Measurements from ENCODE around the gene CTBP2.
"Not testable (repeated sequence)": the region's sequence is repeated elsewhere in the genome, so short reads cannot be mapped to it uniquely, and the experiment has no call there.

Gene CTBP2

GRCh38 chr10:125199270-125199669 lies 38.9 kb upstream of the CTBP2 start:
- H3K9ac ChIP-seq (ENCODE audit: low read length) = no peak overlapping the region
- DNase-seq (ENCODE audit: low read depth) = no peak
- no peaks in the 10 kb centered on the region for H3K4me1 ChIP-seq (ENCODE audit: control insufficient read depth, insufficient read depth, low read length)
- H3K9me3 ChIP-seq (ENCODE audit: control insufficient read depth, low read length) = peaks cover 6% of the 10 kb centered on the region
- H3K4me3 ChIP-seq (ENCODE audit: low read length) = no peak overlapping the region
- H3K27me3 ChIP-seq (replicated peaks; ENCODE audit: control insufficient read depth, insufficient read depth, low read length) = peaks cover 18% of the 10 kb centered on the region
- no peaks in the 10 kb centered on the region for H3K36me3 ChIP-seq (ENCODE audit: control insufficient read depth, insufficient read depth, low read length, severe bottlenecking)

DNA sequence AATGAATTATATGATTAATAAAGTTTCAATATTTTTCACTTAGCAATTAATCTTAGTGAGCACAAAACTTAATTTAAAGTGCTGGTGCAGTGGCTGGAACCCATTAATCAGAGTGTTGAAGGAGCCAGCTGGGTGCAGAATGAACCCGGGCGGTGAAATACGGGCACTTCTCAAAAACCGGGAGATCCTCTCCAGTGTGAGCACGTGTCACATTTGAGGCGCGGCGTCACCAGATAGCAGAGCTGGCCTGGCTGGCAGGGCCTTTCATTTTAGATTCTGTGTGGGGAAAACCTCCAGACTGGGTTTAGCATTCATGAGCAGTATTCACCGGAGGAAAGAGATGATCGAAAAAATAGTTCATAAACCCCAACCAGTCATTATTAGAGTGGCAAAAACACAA lies 34.5 kb upstream of the CTBP2 start:
- DNase-seq (ENCODE audit: low read depth) = no peak
- Histone ChIP-seq H3K9ac (ENCODE audit: low read length) (no peak overlapping the region), H3K4me3 (ENCODE audit: low read length) (no peak overlapping the region), H3K36me3 (ENCODE audit: control insufficient read depth, insufficient read depth, low read length, severe bottlenecking) (no peaks in the 10 kb centered on the region), H3K27me3 (replicated peaks; ENCODE audit: control insufficient read depth, insufficient read depth, low read length) (peaks cover 17% of the 10 kb centered on the region), H3K4me1 (ENCODE audit: control insufficient read depth, insufficient read depth, low read length) (no peaks in the 10 kb centered on the region), H3K9me3 (ENCODE audit: control insufficient read depth, low read length) (peaks cover 1% of the 10 kb centered on the region)

- no peak overlapping the region for H3K9ac ChIP-seq (ENCODE audit: low read length)
- H3K4me1 ChIP-seq (ENCODE audit: control insufficient read depth, insufficient read depth, low read length) = no peaks in the 10 kb centered on the region
- no peak overlapping the region for H3K4me3 ChIP-seq (ENCODE audit: low read length)
- no peaks in the 10 kb centered on the region for H3K36me3 ChIP-seq (ENCODE audit: control insufficient read depth, insufficient read depth, low read length, severe bottlenecking)
- peaks cover 24% of the 10 kb centered on the region for H3K27me3 ChIP-seq (replicated peaks; ENCODE audit: control insufficient read depth, insufficient read depth, low read length)
- H3K9me3 ChIP-seq (ENCODE audit: control insufficient read depth, low read length) = no peaks in the 10 kb centered on the region
- DNase-seq (ENCODE audit: low read depth) = no peak
Observed at GRCh38 chr10:125193306-125193877, 33.0 kb upstream of the CTBP2 start.

DNA sequence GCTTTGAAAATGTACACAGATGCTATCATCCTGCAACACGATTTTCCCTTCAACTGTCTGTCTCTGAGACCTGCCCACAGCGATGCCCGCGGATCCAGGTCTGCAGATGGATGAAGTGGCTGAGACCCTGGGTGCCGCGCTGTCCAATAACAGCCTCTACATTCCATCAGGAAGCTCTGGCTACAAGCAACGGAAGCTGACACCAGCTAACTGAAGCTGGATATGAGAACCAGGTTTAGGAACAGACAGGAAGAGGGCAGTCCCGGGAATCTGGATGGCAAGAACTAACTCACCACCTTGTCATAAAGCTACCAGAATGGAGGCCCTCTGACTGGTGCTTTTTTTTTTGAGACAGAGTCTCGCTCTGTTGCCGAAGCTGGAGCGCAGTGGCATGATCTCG lies 32.3 kb upstream of the CTBP2 start:
- Histone ChIP-seq H3K9me3 (ENCODE audit: control insufficient read depth, low read length) (no peaks in the 10 kb centered on the region), H3K4me1 (ENCODE audit: control insufficient read depth, insufficient read depth, low read length) (no peaks in the 10 kb centered on the region), H3K9ac (ENCODE audit: low read length) (no peak overlapping the region), H3K27me3 (replicated peaks; ENCODE audit: control insufficient read depth, insufficient read depth, low read length) (peaks cover 27% of the 10 kb centered on the region), H3K4me3 (ENCODE audit: low read length) (no peak overlapping the region), H3K36me3 (ENCODE audit: control insufficient read depth, insufficient read depth, low read length, severe bottlenecking) (no peaks in the 10 kb centered on the region)
- no peak for DNase-seq (ENCODE audit: low read depth)

DNA sequence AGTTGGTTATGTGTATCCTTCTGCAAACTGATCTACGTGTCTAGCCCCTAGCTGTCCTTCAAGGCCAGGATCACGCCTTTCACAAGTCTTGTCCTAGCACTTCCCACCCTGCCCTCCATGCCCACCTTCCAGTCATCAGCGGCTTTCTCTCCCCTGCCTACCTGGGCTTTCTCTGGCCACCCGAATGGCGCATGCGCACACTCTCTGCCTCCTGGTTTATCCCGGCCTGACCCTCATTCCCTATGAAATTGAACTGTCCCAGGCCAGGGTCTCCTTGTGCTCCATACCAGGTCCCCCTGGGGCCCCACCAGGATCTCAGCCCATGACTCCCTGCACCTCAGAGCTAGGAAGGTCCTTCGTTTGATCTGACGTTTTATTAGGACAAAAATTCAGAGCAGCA lies 31.6 kb upstream of the CTBP2 start:
- no peaks in the 10 kb centered on the region for H3K4me1 ChIP-seq (ENCODE audit: control insufficient read depth, insufficient read depth, low read length)
- peaks cover 27% of the 10 kb centered on the region for H3K27me3 ChIP-seq (replicated peaks; ENCODE audit: control insufficient read depth, insufficient read depth, low read length)
- H3K36me3 ChIP-seq (ENCODE audit: control insufficient read depth, insufficient read depth, low read length, severe bottlenecking) = no peaks in the 10 kb centered on the region
- no peak for DNase-seq (ENCODE audit: low read depth)
- H3K9ac ChIP-seq (ENCODE audit: low read length) = no peak overlapping the region
- H3K9me3 ChIP-seq (ENCODE audit: control insufficient read depth, low read length) = no peaks in the 10 kb centered on the region
- no peak overlapping the region for H3K4me3 ChIP-seq (ENCODE audit: low read length)

DNA sequence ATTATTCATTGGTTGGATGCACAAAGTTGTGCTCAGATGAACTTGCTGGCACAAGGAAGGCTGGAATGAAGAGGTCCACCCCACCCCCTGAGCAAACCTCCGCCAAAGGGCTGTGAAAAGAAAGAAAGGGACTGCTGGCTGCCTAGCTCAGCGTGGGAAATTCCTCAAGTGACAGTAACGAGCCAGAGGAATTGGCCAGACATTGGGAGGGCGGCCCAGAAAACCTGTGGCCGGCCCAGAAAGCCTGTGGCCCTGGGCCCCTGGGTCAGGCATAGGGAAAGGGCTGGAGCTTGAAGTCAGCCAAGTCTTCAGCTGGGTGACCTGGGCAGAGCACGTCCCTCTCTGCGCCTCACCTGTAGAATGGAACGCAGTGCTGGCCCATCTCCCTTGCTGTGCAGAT lies 30.6 kb upstream of the CTBP2 start:
- Histone ChIP-seq H3K4me3 (ENCODE audit: low read length) (no peak overlapping the region), H3K27me3 (replicated peaks; ENCODE audit: control insufficient read depth, insufficient read depth, low read length) (peaks cover 31% of the 10 kb centered on the region), H3K9ac (ENCODE audit: low read length) (no peak overlapping the region), H3K4me1 (ENCODE audit: control insufficient read depth, insufficient read depth, low read length) (no peaks in the 10 kb centered on the region), H3K9me3 (ENCODE audit: control insufficient read depth, low read length) (no peaks in the 10 kb centered on the region), H3K36me3 (ENCODE audit: control insufficient read depth, insufficient read depth, low read length, severe bottlenecking) (no peaks in the 10 kb centered on the region)
- DNase-seq (ENCODE audit: low read depth) = no peak

GRCh38 chr10:125190414-125190813 lies 30.1 kb upstream of the CTBP2 start:
- Histone ChIP-seq H3K27me3 (replicated peaks; ENCODE audit: control insufficient read depth, insufficient read depth, low read length) (peaks cover 31% of the 10 kb centered on the region), H3K4me1 (ENCODE audit: control insufficient read depth, insufficient read depth, low read length) (no peaks in the 10 kb centered on the region), H3K36me3 (ENCODE audit: control insufficient read depth, insufficient read depth, low read length, severe bottlenecking) (no peaks in the 10 kb centered on the region), H3K4me3 (ENCODE audit: low read length) (no peak overlapping the region), H3K9ac (ENCODE audit: low read length) (no peak overlapping the region), H3K9me3 (ENCODE audit: control insufficient read depth, low read length) (no peaks in the 10 kb centered on the region)
- DNase-seq (ENCODE audit: low read depth) = no peak

GRCh38 chr10:125189162-125189561 lies 28.8 kb upstream of the CTBP2 start:
- Histone ChIP-seq H3K4me1 (ENCODE audit: control insufficient read depth, insufficient read depth, low read length) (no peaks in the 10 kb centered on the region), H3K36me3 (ENCODE audit: control insufficient read depth, insufficient read depth, low read length, severe bottlenecking) (no peaks in the 10 kb centered on the region), H3K9me3 (ENCODE audit: control insufficient read depth, low read length) (no peaks in the 10 kb centered on the region), H3K4me3 (ENCODE audit: low read length) (no peak overlapping the region), H3K9ac (ENCODE audit: low read length) (no peak overlapping the region), H3K27me3 (replicated peaks; ENCODE audit: control insufficient read depth, insufficient read depth, low read length) (peaks cover 31% of the 10 kb centered on the region)
- DNase-seq (ENCODE audit: low read depth) = no peak

DNA sequence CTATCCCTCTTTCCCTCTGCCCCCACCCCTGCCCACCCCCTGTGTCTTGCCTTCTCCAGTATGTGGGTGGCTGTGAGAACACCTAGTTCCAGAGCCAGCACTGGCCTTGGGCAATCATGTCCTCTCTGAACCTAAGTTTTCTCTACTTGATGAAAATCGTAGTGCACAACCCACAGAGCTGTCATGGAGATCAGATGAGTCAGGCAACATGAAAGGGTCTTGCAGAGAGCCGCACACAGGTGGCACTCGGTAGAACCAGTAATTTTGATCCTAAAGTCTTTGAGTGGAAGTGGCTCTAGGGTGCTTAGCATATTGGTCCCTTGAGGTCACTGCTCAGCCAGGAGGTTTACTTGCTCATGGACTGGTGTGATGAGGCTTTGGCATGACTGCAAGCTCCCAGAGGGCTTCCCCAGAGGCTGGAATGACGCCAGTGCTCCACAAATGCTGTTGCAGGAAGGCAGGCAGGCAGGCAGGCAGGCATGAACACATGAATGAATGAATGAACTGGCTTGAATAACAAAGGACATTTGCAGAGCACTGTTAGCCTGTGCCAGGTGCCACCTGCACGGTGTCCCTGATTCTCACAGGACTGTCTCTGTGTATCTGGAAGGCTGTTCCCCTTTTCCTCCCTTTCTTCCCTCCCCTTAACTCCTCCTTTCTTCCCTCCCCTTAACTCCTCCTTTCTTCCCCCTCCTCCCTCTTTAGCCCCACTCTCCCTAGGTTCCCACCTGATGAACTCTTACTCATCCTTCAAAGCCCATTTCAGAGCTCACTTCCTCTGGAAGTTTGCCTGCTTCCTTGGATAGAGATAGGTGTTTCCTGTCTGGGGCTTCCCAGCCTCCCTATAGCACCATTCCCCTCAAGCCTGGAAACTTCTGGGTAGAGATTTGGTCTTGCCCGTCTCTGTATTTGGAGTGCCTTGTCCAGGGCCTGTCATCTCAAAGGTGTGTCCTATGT lies 27.2 kb upstream of the CTBP2 start:
- H3K9ac ChIP-seq (ENCODE audit: low read length) = no peak overlapping the region
- no peaks in the 10 kb centered on the region for H3K9me3 ChIP-seq (ENCODE audit: control insufficient read depth, low read length)
- no peaks in the 10 kb centered on the region for H3K36me3 ChIP-seq (ENCODE audit: control insufficient read depth, insufficient read depth, low read length, severe bottlenecking)
- H3K27me3 ChIP-seq (replicated peaks; ENCODE audit: control insufficient read depth, insufficient read depth, low read length) = peaks cover 31% of the 10 kb centered on the region
- no peak overlapping the region for H3K4me3 ChIP-seq (ENCODE audit: low read length)
- no peak for DNase-seq (ENCODE audit: low read depth)
- no peaks in the 10 kb centered on the region for H3K4me1 ChIP-seq (ENCODE audit: control insufficient read depth, insufficient read depth, low read length)

GRCh38 chr10:125186431-125187170 lies 26.2 kb upstream of the CTBP2 start:
- Histone ChIP-seq H3K9me3 (ENCODE audit: control insufficient read depth, low read length) (no peaks in the 10 kb centered on the region), H3K4me1 (ENCODE audit: control insufficient read depth, insufficient read depth, low read length) (no peaks in the 10 kb centered on the region), H3K27me3 (replicated peaks; ENCODE audit: control insufficient read depth, insufficient read depth, low read length) (peaks cover 27% of the 10 kb centered on the region), H3K4me3 (ENCODE audit: low read length) (no peak overlapping the region), H3K36me3 (ENCODE audit: control insufficient read depth, insufficient read depth, low read length, severe bottlenecking) (no peaks in the 10 kb centered on the region), H3K9ac (ENCODE audit: low read length) (no peak overlapping the region)
- no peak for DNase-seq (ENCODE audit: low read depth)

DNA sequence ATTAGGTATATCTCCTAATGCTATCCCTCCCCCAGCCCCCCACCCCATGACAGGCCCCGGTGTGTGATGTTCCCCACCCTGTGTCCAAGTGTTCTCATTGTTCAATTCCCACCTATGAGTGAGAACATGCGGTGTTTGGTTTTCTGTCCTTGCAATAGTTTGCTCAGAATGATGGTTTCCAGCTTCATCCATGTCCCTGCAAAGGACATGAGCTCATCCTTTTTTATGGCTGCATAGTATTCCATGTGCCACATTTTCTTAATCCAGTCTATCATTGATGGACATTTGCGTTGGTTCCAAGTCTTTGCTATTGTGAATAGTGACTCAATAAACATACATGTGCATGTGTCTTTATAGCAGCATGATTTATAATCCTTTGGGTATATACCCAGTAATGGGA lies 18.7 kb upstream of the CTBP2 start:
- H3K4me3 ChIP-seq (ENCODE audit: low read length); DNase-seq (ENCODE audit: low read depth); H3K36me3 ChIP-seq (ENCODE audit: control insufficient read depth, insufficient read depth, low read length, severe bottlenecking); H3K9ac ChIP-seq (ENCODE audit: low read length); H3K4me1 ChIP-seq (ENCODE audit: control insufficient read depth, insufficient read depth, low read length); H3K9me3 ChIP-seq (ENCODE audit: control insufficient read depth, low read length): not testable (repeated sequence)
- H3K27me3 ChIP-seq (replicated peaks; ENCODE audit: control insufficient read depth, insufficient read depth, low read length) = peaks cover 15% of the 10 kb centered on the region

All from adipocyte (in vitro differentiated cells).